ENCODE measurements around the gene MCOLN2.

The MCOLN2 gene

GRCh38 chr1:84969489-84970250, 27.2 kb downstream of the MCOLN2 start:
- TF ChIP-seq EZH2phosphoT487 (IDR thresholded peaks at IDR 0.05; ENCODE audit: borderline replicate concordance, low read length) = no peak
- TF ChIP-seq CTCF (IDR thresholded peaks at IDR 0.05; ENCODE audit: low read depth, low read length, poor library complexity, severe bottlenecking) = no peak
- no peak overlapping the region for H3K4me3 ChIP-seq (ENCODE audit: low read length)
- H3K27ac ChIP-seq (ENCODE audit: low read depth, low read length) = no peak overlapping the region
- H3K4me1 ChIP-seq (ENCODE audit: control insufficient read depth, low read length) = peaks cover 28% of the 10 kb centered on the region
- H4K20me1 ChIP-seq (ENCODE audit: control insufficient read depth, insufficient read depth, low read depth, low read length) = no peaks in the 10 kb centered on the region
- H3K79me2 ChIP-seq (ENCODE audit: control insufficient read depth, low read length) = peaks cover 34% of the 10 kb centered on the region
- H3K36me3 ChIP-seq (ENCODE audit: control insufficient read depth, low read length) = peaks cover 31% of the 10 kb centered on the region
- H3K27me3 ChIP-seq (ENCODE audit: control insufficient read depth, low read length) = no peaks in the 10 kb centered on the region
- no peaks in the 10 kb centered on the region for H3K9me2 ChIP-seq (replicated peaks; ENCODE audit: control insufficient read depth, low read length)
- H3K4me2 ChIP-seq (ENCODE audit: low read length) = no peak overlapping the region
- H3K9me3 ChIP-seq (ENCODE audit: control insufficient read depth, insufficient read depth, low read length) = no peaks in the 10 kb centered on the region
- H3F3A ChIP-seq (ENCODE audit: control insufficient read depth, insufficient read depth) = no peaks in the 10 kb centered on the region

DNA sequence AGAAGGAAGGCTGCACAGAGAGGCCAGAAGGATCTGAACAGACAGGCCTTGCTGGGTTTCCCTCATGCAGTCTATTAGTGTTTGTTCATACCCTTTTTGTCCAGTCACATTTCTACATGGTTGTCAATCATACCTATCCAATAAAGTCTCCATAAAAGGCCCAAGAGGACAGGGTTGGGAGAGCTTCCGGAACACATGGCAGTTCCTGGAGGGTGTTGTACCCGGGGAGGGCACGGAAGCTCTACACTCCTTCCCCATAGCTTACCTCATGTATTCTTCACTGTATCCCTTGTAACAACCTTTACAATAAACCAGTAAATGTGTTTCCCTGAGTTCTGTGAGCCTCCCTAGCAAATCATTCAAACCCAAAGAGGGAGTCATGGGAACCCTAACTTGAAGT, 28.0 kb downstream of the MCOLN2 start:
- H3F3A ChIP-seq (ENCODE audit: control insufficient read depth, insufficient read depth) = no peaks in the 10 kb centered on the region
- peaks cover 26% of the 10 kb centered on the region for H3K79me2 ChIP-seq (ENCODE audit: control insufficient read depth, low read length)
- H3K9me3 ChIP-seq (ENCODE audit: control insufficient read depth, insufficient read depth, low read length) = no peaks in the 10 kb centered on the region
- H4K20me1 ChIP-seq (ENCODE audit: control insufficient read depth, insufficient read depth, low read depth, low read length) = no peaks in the 10 kb centered on the region
- no peaks in the 10 kb centered on the region for H3K9me2 ChIP-seq (replicated peaks; ENCODE audit: control insufficient read depth, low read length)
- no peak overlapping the region for H3K4me3 ChIP-seq (ENCODE audit: low read length)
- H3K4me1 ChIP-seq (ENCODE audit: control insufficient read depth, low read length) = peaks cover 20% of the 10 kb centered on the region
- TF ChIP-seq CTCF (IDR thresholded peaks at IDR 0.05; ENCODE audit: low read depth, low read length, poor library complexity, severe bottlenecking) = no peak
- no peak for TF ChIP-seq EZH2phosphoT487 (IDR thresholded peaks at IDR 0.05; ENCODE audit: borderline replicate concordance, low read length)
- peaks cover 33% of the 10 kb centered on the region for H3K36me3 ChIP-seq (ENCODE audit: control insufficient read depth, low read length)
- no peak overlapping the region for H3K27ac ChIP-seq (ENCODE audit: low read depth, low read length)
- H3K4me2 ChIP-seq (ENCODE audit: low read length) = no peak overlapping the region
- H3K27me3 ChIP-seq (ENCODE audit: control insufficient read depth, low read length) = no peaks in the 10 kb centered on the region

DNA sequence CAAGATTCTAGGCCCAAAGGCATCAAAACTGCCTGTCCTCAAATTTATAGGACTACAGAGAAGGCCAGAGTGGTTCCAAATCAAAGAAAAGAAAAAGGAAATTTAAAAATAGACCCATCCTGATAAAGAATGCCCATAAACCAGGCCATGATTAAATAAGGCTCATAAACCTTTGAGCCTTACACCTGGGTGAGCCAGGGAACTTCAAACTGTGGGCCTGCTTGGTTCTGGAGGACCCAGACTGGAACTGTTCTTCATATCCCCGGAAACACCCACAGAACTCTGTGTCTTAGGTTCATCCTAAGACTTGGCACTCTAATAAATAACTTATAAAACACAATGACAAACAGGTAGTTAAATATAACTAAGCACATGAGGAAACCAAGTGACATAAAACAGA, 28.8 kb downstream of the MCOLN2 start:
- Histone ChIP-seq H3K27ac (ENCODE audit: low read depth, low read length) (no peak overlapping the region), H3K4me1 (ENCODE audit: control insufficient read depth, low read length) (peaks cover 14% of the 10 kb centered on the region), H3K79me2 (ENCODE audit: control insufficient read depth, low read length) (peaks cover 19% of the 10 kb centered on the region), H3K4me2 (ENCODE audit: low read length) (no peak overlapping the region), H3F3A (ENCODE audit: control insufficient read depth, insufficient read depth) (no peaks in the 10 kb centered on the region), H3K9me2 (replicated peaks; ENCODE audit: control insufficient read depth, low read length) (no peaks in the 10 kb centered on the region), H3K27me3 (ENCODE audit: control insufficient read depth, low read length) (no peaks in the 10 kb centered on the region), H3K4me3 (ENCODE audit: low read length) (no peak overlapping the region), H4K20me1 (ENCODE audit: control insufficient read depth, insufficient read depth, low read depth, low read length) (no peaks in the 10 kb centered on the region), H3K9me3 (ENCODE audit: control insufficient read depth, insufficient read depth, low read length) (no peaks in the 10 kb centered on the region), H3K36me3 (ENCODE audit: control insufficient read depth, low read length) (peaks cover 37% of the 10 kb centered on the region)
- TF ChIP-seq CTCF (IDR thresholded peaks at IDR 0.05; ENCODE audit: low read depth, low read length, poor library complexity, severe bottlenecking) (no peak), EZH2phosphoT487 (IDR thresholded peaks at IDR 0.05; ENCODE audit: borderline replicate concordance, low read length) (no peak)
